ENCODE results near the gene SUN5. TPM values are rescaled to one million over a fixed set of nuclear protein-coding genes. Genes with fewer than 3 reads are reported as not detected.

The SUN5 gene
- total RNA-seq, 1 experiment from 2014 or later = not detected

DNA sequence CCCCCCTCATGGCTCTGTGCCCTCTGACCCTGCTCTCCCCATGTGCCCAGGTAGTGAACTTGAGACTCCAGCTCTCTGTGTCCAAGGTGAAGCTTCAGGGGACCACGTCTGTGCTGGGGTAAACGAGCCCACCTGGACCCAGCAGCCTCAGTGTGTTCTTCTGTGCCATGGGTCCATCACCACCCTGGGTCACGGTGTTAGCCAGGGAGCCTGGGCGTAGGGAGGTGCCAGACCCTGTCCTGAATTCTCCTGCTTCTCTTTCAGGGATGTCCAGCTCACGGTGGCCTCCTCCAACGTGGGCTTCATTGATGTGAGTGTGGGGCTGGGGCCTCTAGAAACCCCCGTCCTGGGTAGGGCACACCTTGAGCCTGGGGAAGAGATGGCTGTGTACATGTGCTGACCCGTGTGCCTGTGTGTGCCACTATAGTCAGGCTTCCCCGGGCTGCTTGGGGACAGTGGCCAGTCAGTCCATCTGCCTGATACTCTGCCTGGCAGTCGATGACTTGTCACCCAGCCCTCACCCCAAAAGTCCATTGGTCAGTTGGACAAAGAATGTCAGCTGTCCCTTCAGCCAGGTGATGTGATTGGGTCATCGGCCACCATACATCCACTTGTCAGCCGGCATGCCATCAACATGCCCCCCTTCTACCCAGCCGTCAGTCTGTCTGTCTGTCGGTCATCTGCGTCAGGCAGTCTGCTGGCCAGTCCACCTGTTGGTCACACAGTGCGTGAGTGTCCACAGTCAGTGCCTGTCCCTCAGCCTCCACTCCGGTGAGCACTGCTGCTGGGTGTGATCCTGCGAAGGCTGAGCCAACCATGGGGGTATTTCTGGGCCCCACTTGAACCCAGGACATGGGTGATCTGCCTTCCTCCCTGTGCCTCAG lies 16.3 kb upstream of the SUN5 start:
- ChIA-PET CTCF (no interaction called here), POLR2A (no interaction called here)
- no TSS peak for BruUV-seq (replicated peaks)
- no peak for DNase-seq (ENCODE audit: low read depth, low spot score)
- Histone ChIP-seq H3K4me1 (ENCODE audit: control insufficient read depth, insufficient read depth, low read length) (no peaks in the 10 kb centered on the region; the same call in 1 of the 2 replicates), H3K36me3 (ENCODE audit: control insufficient read depth, insufficient read depth, low read length) (no peaks in the 10 kb centered on the region), H3K27ac (ENCODE audit: low read length) (no peak overlapping the region), H3K4me3 (ENCODE audit: low read depth in 2 of 2, low read length in 2 of 2) (no peak overlapping the region), H3K9me3 (ENCODE audit: control insufficient read depth, insufficient read depth, low read depth, low read length) (no peaks in the 10 kb centered on the region), H3K27me3 (ENCODE audit: control insufficient read depth, insufficient read depth, low read length) (no peaks in the 10 kb centered on the region)
- intact Hi-C loops (cut with micrococcal nuclease; ENCODE audit: unreplicated experiment) = no loop called here
- in situ Hi-C loops (cut with HindIII; ENCODE audit: low pct_unique_long_range_greater_than_20kb, low sequenced_read_pairs) = no loop called here
- ATAC-seq = no peak
- TF ChIP-seq TCF7L2 (IDR thresholded peaks at IDR 0.05; ENCODE audit: low read depth, low read length) = no peak
- TF ChIP-seq CTCF (IDR thresholded peaks at IDR 0.05) = no peak
- no peak for TF ChIP-seq SIN3A (IDR thresholded peaks at IDR 0.05; ENCODE audit: borderline replicate concordance, insufficient read depth, low read depth, low read length)
- TF ChIP-seq, protein P1, sequence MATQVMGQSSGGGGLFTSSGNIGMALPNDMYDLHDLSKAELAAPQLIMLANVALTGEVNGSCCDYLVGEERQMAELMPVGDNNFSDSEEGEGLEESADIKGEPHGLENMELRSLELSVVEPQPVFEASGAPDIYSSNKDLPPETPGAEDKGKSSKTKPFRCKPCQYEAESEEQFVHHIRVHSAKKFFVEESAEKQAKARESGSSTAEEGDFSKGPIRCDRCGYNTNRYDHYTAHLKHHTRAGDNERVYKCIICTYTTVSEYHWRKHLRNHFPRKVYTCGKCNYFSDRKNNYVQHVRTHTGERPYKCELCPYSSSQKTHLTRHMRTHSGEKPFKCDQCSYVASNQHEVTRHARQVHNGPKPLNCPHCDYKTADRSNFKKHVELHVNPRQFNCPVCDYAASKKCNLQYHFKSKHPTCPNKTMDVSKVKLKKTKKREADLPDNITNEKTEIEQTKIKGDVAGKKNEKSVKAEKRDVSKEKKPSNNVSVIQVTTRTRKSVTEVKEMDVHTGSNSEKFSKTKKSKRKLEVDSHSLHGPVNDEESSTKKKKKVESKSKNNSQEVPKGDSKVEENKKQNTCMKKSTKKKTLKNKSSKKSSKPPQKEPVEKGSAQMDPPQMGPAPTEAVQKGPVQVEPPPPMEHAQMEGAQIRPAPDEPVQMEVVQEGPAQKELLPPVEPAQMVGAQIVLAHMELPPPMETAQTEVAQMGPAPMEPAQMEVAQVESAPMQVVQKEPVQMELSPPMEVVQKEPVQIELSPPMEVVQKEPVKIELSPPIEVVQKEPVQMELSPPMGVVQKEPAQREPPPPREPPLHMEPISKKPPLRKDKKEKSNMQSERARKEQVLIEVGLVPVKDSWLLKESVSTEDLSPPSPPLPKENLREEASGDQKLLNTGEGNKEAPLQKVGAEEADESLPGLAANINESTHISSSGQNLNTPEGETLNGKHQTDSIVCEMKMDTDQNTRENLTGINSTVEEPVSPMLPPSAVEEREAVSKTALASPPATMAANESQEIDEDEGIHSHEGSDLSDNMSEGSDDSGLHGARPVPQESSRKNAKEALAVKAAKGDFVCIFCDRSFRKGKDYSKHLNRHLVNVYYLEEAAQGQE (IDR thresholded peaks at IDR 0.05; ENCODE audit: insufficient read depth in 1 of 2, low read depth in 2 of 2, low read length in 1 of 2) = no peak
- TF ChIP-seq POLR2AphosphoS5 (IDR thresholded peaks at IDR 0.05; ENCODE audit: low read depth, low read length) = no peak

DNA sequence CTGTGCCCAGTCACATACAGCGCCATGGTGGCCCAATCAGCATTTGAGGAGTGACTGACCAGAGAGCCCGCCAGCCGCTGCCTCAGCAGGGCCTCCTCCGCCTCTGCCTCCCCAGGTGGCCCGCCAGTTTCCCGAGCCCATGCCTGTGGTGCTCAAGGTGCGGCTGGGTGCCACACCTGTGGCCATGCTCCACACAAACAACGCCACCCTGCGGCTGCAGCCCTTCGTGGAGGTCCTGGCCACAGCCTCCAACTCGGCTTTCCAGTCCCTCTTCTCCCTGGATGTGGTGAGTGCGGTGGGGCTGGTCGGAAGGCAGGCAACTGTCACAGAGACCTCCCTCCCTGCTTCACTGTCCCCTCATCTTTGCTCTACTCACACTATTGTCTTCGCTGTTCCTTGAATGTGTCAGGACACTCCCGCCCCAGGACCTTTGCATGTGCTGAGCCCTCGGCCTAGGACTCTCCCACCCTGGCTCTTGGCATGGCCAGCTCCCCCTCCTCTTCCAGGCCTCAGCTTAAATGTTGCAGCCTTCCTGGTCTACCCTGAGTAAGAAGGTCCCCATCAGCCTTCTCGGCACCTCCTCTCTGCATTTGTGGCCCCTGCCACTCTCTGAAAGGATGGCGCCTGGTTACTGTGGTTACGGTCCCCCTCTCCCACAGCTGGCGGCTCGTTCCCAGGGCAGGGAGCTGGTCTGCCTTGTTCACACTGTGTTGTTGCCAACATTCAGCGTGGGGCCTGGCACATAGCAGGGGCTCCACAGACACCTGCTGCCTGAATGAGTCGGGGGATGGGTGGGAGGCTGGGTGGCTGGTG lies 15.4 kb upstream of the SUN5 start:
- POLR2A ChIA-PET = no interaction called here
- in situ Hi-C loops (cut with HindIII; ENCODE audit: low pct_unique_long_range_greater_than_20kb, low sequenced_read_pairs) = no loop called here
- TF ChIP-seq TCF7L2 (IDR thresholded peaks at IDR 0.05; ENCODE audit: low read depth, low read length) (no peak), SIN3A (IDR thresholded peaks at IDR 0.05; ENCODE audit: borderline replicate concordance, insufficient read depth, low read depth, low read length) (no peak), CTCF (IDR thresholded peaks at IDR 0.05) (no peak), POLR2AphosphoS5 (IDR thresholded peaks at IDR 0.05; ENCODE audit: low read depth, low read length) (no peak)
- TF ChIP-seq, protein P1 (IDR thresholded peaks at IDR 0.05; ENCODE audit: insufficient read depth in 1 of 2, low read depth in 2 of 2, low read length in 1 of 2) = no peak
- DNase-seq (ENCODE audit: low read depth, low spot score) (no peak), ATAC-seq (no peak)
- no TSS peak for BruUV-seq (replicated peaks)
- no peak overlapping the region for H3K27ac ChIP-seq (ENCODE audit: low read length)
- no peaks in the 10 kb centered on the region for H3K9me3 ChIP-seq (ENCODE audit: control insufficient read depth, insufficient read depth, low read depth, low read length)
- H3K4me3 ChIP-seq (ENCODE audit: low read depth in 2 of 2, low read length in 2 of 2) = no peak overlapping the region
- no peaks in the 10 kb centered on the region; the same call in 1 of the 2 replicates for H3K4me1 ChIP-seq (ENCODE audit: control insufficient read depth, insufficient read depth, low read length)
- no peaks in the 10 kb centered on the region for H3K27me3 ChIP-seq (ENCODE audit: control insufficient read depth, insufficient read depth, low read length)
- no peaks in the 10 kb centered on the region for H3K36me3 ChIP-seq (ENCODE audit: control insufficient read depth, insufficient read depth, low read length)
- CTCF ChIA-PET = no interaction called here
- intact Hi-C loops (cut with micrococcal nuclease; ENCODE audit: unreplicated experiment) = no loop called here

Data from Panc1 (cell line).